HepG2 (cell line): ENCODE measurements around the gene NTM. TPM values are rescaled to one million over a fixed set of nuclear protein-coding genes. Genes with fewer than 3 reads are reported as not detected.

Experiments
- ATAC-seq: fragments of 200-7000 bp; cut with Tn5 transposase; 3 replicates; pipeline ENCODE4 v1.9.1; 2020; ENCODE audit warnings: mild to moderate bottlenecking, moderate library complexity
- BruUV-seq: library from RNA; stranded (reverse); fragments of 400-500 nt; replicated peaks from 2 replicates; lab custom pipeline; 2021; lab: Mats Ljungman, UMichigan
- CTCF ChIA-PET: fragments of 300-600 bp; formaldehyde crosslinking; extraction: SDS; loops from one replicate; lab custom pipeline; 2021; ENCODE audit warnings: low total read pairs, inconsistent platforms, low intra/inter-chr PET ratio; lab: Yijun Ruan, JAX
- POLR2A ChIA-PET: fragments of 350-600 bp; sonication (Branson Sonifier 250); formaldehyde crosslinking; loops from one replicate; lab custom pipeline; 2020; ENCODE audit warnings: antibody characterized with exemption, inconsistent platforms; lab: Yijun Ruan, JAX
- DNase-seq: peaks from one replicate; pipeline ENCODE4 v3.0.0-alpha.2; 2015; ENCODE audit warnings: low spot score
- FAIRE-seq: peaks from 3 replicates; lab custom pipeline; 2011; peaks lifted over from hg19 to GRCh38; lab: Jason Lieb, UNC
- H2AFZ ChIP-seq: one replicate; pipeline ENCODE4 v1.6.1; 2011; ENCODE audit warnings: low read length, inconsistent platforms
- H3K27ac ChIP-seq: fragments of 300-600 bp; 3 replicates; pipeline ENCODE4 v1.8.0; 2011; ENCODE audit warnings: mixed run types, mild to moderate bottlenecking, mixed read lengths, low read length, inconsistent platforms; ENCODE audit not compliant: insufficient read depth; ENCODE audit errors: extremely low read length
- H3K27me3 ChIP-seq, 2 experiments: fragments of 200-600 bp in 1 of 2; 2 replicates in 1 of 2; 3 replicates in 1 of 2; pipeline versions ENCODE4 v1.6.0 to v1.8.0; 2011; ENCODE audit warnings: low read length in 2 of 2, mild to moderate bottlenecking in 2 of 2, moderate library complexity in 2 of 2, inconsistent platforms in 1 of 2; ENCODE audit not compliant: insufficient read depth in 2 of 2, control insufficient read depth in 1 of 2
- H3K36me3 ChIP-seq, 2 experiments: fragments of 200-600 bp in 1 of 2; replicated peaks in 1 of 2; 2 replicates in 1 of 2; 3 replicates in 1 of 2; pipeline versions ENCODE4 v1.5.1 to v1.8.0; 2011; ENCODE audit warnings: low read length in 2 of 2, inconsistent platforms in 1 of 2; ENCODE audit not compliant: insufficient read depth in 2 of 2, control insufficient read depth in 1 of 2
- H3K4me1 ChIP-seq: 2 replicates; pipeline ENCODE4 v1.5.1; 2012; ENCODE audit warnings: low read length, inconsistent platforms; ENCODE audit not compliant: insufficient read depth
- H3K4me2 ChIP-seq: 2 replicates; pipeline ENCODE4 v1.6.0; 2011; ENCODE audit warnings: low read depth, low read length, inconsistent platforms
- H3K4me3 ChIP-seq, 3 experiments: fragments of 200-600 bp in 1 of 3; sonication (generic), shearing (Covaris generic) in 1 of 3; replicated peaks in 1 of 3; 2 replicates each; pipeline ENCODE4 v1.5.1; 2011 to 2016; ENCODE audit warnings: low read length in 3 of 3, inconsistent platforms in 2 of 3, low read depth in 2 of 3, mild to moderate bottlenecking in 2 of 3, control low read depth in 1 of 3, mixed read lengths in 1 of 3; ENCODE audit not compliant: insufficient read depth in 1 of 3
- H3K79me2 ChIP-seq: one replicate; pipeline ENCODE4 v1.6.1; 2011; ENCODE audit warnings: low read length, inconsistent platforms; ENCODE audit not compliant: insufficient read depth
- H3K9ac ChIP-seq: 2 replicates; pipeline ENCODE4 v1.6.0; 2011; ENCODE audit warnings: mild to moderate bottlenecking, low read depth, low read length, inconsistent platforms; ENCODE audit not compliant: insufficient read depth
- H3K9me3 ChIP-seq: 2 replicates; pipeline ENCODE4 v1.5.1; 2012; ENCODE audit warnings: mild to moderate bottlenecking, low read length
- H4K20me1 ChIP-seq: 2 replicates; pipeline ENCODE4 v1.6.0; 2011; ENCODE audit warnings: inconsistent platforms, mild to moderate bottlenecking, low read length, moderate library complexity; ENCODE audit not compliant: insufficient read depth
- CENPBD1 ChIP-seq: sonication (generic); formaldehyde crosslinking; IDR thresholded peaks from 2 replicates; pipeline ENCODE4 v1.8.0; 2022; ENCODE audit warnings: missing genetic modification reagents, low read depth, mild to moderate bottlenecking, borderline replicate concordance
- ELF3 ChIP-seq: IDR thresholded peaks from 2 replicates; pipeline ENCODE4 v1.6.1; 2016; ENCODE audit warnings: missing genetic modification reagents, missing compliant biosample characterization
- ELF4 ChIP-seq: sonication (generic); formaldehyde crosslinking; IDR thresholded peaks from 2 replicates; pipeline ENCODE4 v1.5.0; 2020; ENCODE audit warnings: missing genetic modification reagents, mild to moderate bottlenecking, moderate library complexity, borderline replicate concordance
- ETV5 ChIP-seq: IDR thresholded peaks from 2 replicates; pipeline ENCODE4 v1.6.1; 2018; ENCODE audit warnings: missing biosample characterization, missing genetic modification reagents, inconsistent platforms, borderline replicate concordance
- YEATS2 ChIP-seq: sonication (generic); formaldehyde crosslinking; IDR thresholded peaks from 2 replicates; pipeline ENCODE4 v1.4.0; 2020; ENCODE audit warnings: missing genetic modification reagents, borderline replicate concordance
- ZNF629 ChIP-seq: sonication (generic); formaldehyde crosslinking; conservative IDR thresholded peaks from 2 replicates; pipeline ENCODE4 v1.5.0; 2020; ENCODE audit warnings: missing genetic modification reagents
- ZNF670 ChIP-seq: sonication (generic); formaldehyde crosslinking; IDR thresholded peaks from 2 replicates; pipeline ENCODE4 v1.8.0; 2022; ENCODE audit warnings: mild to moderate bottlenecking, missing genetic modification reagents, borderline replicate concordance
- ZNF891 ChIP-seq: sonication (generic); formaldehyde crosslinking; IDR thresholded peaks from 2 replicates; pipeline ENCODE4 v1.5.0; 2020; ENCODE audit warnings: mild to moderate bottlenecking, missing genetic modification reagents
- WGBS: methylation state at CpG from one replicate; pipeline ENCODE4 v1.1.6; 2017; ENCODE audit warnings: low lambda C conversion rate; 5-methylcytosine and 5-hydroxymethylcytosine counted together
- in situ Hi-C: cut with HindIII; loops from 2 replicates; pipeline ENCODE4 v1.10.0; 2017; ENCODE audit warnings: low pct_unique_long_range_greater_than_20kb; ENCODE audit not compliant: extremely low pct_ligation_motif_present
- intact Hi-C: fragments of 100-400 bp; cut with micrococcal nuclease; formaldehyde crosslinking; loops from one replicate; pipeline ENCODE4 v1.10.0; 2022; ENCODE audit not compliant: unreplicated experiment
- polyA plus RNA-seq, 8 experiments: library from polyadenylated mRNA; depleted of rRNA in 3 of 8; stranded (reverse) in 7 of 8; unstranded in 1 of 8; fragments of >200 nt; fragmentation: Illumina TruSeq in 4 of 8; extraction: Trizol in 4 of 8; gene quantifications; 2 replicates each; pipeline versions ENCODE4 v1.2.1 to v1.2.3, GENCODE V29; 2011 to 2016; ENCODE audit warnings: low read depth in 4 of 8, missing spikeins in 1 of 8, mixed read lengths in 1 of 8; ENCODE audit not compliant: insufficient read depth in 1 of 8
- total RNA-seq, 5 experiments: library from RNA; depleted of rRNA; stranded (reverse); fragments of >200 nt; fragmentation: Illumina TruSeq; extraction: Trizol; gene quantifications; 2 replicates each; pipeline ENCODE4 v1.2.3, GENCODE V29; 2016; ENCODE audit warnings: low read depth in 1 of 5
- TF ChIP-seq, protein P1 (sequence below), 2 experiments: sonication (generic) in 1 of 2; formaldehyde crosslinking in 1 of 2; IDR thresholded peaks; 2 replicates each; pipeline versions ENCODE4 v1.6.1 to v1.9.0; 2014 to 2022; ENCODE audit warnings: antibody characterized with exemption in 1 of 2, borderline replicate concordance in 1 of 2, inconsistent platforms in 1 of 2, low read depth in 1 of 2, missing genetic modification reagents in 1 of 2
- TF ChIP-seq, protein P2 (sequence below): sonication (generic); formaldehyde crosslinking; IDR thresholded peaks from 2 replicates; pipeline ENCODE4 v1.5.0; 2020; ENCODE audit warnings: mild to moderate bottlenecking, low read depth, missing genetic modification reagents, borderline replicate concordance

NTM gene
- total and polyA plus RNA-seq, 2 of the 13 experiments (the other 11 are each of a cell fraction or from before 2014, with no cell fraction given) = not detected

GRCh38 chr11:131762346-131763110, 392.1 kb downstream of the NTM start (continued):
- TF ChIP-seq, protein P1, sequence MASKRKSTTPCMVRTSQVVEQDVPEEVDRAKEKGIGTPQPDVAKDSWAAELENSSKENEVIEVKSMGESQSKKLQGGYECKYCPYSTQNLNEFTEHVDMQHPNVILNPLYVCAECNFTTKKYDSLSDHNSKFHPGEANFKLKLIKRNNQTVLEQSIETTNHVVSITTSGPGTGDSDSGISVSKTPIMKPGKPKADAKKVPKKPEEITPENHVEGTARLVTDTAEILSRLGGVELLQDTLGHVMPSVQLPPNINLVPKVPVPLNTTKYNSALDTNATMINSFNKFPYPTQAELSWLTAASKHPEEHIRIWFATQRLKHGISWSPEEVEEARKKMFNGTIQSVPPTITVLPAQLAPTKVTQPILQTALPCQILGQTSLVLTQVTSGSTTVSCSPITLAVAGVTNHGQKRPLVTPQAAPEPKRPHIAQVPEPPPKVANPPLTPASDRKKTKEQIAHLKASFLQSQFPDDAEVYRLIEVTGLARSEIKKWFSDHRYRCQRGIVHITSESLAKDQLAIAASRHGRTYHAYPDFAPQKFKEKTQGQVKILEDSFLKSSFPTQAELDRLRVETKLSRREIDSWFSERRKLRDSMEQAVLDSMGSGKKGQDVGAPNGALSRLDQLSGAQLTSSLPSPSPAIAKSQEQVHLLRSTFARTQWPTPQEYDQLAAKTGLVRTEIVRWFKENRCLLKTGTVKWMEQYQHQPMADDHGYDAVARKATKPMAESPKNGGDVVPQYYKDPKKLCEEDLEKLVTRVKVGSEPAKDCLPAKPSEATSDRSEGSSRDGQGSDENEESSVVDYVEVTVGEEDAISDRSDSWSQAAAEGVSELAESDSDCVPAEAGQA (IDR thresholded peaks at IDR 0.05; ENCODE audit: low read depth) = no peak
- TF ChIP-seq, protein P1 (CRISPR knock-in tag; IDR thresholded peaks at IDR 0.05; ENCODE audit: borderline replicate concordance) = no peak
- no peak for TF ChIP-seq ELF4 (CRISPR knock-in tag)
- TF ChIP-seq YEATS2 (CRISPR knock-in tag) = no peak

DNA sequence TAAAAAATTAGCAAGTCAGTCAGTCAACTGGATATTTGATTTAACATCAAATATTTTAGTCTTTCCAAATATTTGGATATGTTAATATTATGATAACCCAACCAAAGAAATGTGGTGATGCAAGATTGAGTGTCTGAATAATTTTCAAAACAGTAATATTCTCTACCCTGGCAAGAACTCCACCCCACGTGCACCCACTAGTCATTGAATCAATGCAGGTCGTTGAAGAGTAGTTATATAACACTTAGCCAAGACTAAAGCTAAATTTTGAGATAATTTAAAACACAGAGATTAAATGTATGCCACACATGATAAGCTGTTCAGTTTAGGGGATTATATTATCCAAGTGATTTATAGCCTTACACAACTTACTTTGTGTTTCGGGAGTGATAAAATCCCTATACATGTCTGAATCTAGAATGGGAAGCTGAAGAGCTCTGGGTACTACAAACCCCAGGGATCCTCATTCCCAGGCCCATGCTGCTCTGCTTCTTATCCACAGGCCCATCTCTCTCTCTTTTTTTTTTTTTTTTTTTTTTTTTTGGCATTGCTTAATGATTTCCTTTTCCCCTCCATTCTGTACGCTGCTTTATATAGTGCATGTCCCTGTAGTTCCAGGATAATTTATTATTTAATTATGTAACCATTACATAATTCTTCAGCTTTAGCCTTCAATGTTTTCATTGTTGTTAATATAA, 392.9 kb downstream of the NTM start:
- intact Hi-C loops = no loop called here
- Histone ChIP-seq H3K36me3 (no peaks in the 10 kb centered on the region), H3K4me1 (no peaks in the 10 kb centered on the region), H4K20me1 (no peaks in the 10 kb centered on the region), H3K79me2 (no peaks in the 10 kb centered on the region), H3K27ac (no peak overlapping the region), H2AFZ (no peak overlapping the region), H3K9me3 (no peaks in the 10 kb centered on the region), H3K27me3 (peaks cover 0 to 3% of the 10 kb centered on the region in 2 experiments; a peak in 2 of 5 replicates), H3K4me2 (no peak overlapping the region), H3K9ac (no peak overlapping the region), H3K4me3 (no peak overlapping the region)
- BruUV-seq = no TSS peak
- in situ Hi-C loops = no loop called here
- no peak for FAIRE-seq
- CTCF ChIA-PET = no interaction called here
- DNase-seq = no peak
- TF ChIP-seq ETV5 (no peak), ZNF629 (CRISPR knock-in tag) (no peak), ELF3 (CRISPR knock-in tag) (no peak), ZNF670 (CRISPR knock-in tag) (no peak), ZNF891 (CRISPR knock-in tag) (no peak), CENPBD1 (CRISPR knock-in tag) (no peak)
- TF ChIP-seq, protein P2, sequence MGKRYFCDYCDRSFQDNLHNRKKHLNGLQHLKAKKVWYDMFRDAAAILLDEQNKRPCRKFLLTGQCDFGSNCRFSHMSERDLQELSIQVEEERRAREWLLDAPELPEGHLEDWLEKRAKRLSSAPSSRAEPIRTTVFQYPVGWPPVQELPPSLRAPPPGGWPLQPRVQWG (CRISPR knock-in tag) = no peak
- 29% methylated on average over 4 of the region's 4 CpGs for WGBS
- POLR2A ChIA-PET = no interaction called here
- no peak for ATAC-seq
